GM10266 (cell line): ENCODE measurements around the gene EZH2.

ENCODE experiments used
- DNase-seq: peaks from one replicate; pipeline ENCODE4 v3.0.0; 2012; ENCODE audit errors: extremely low spot score
- TF ChIP-seq, protein P1 (sequence below): IDR thresholded peaks from 2 replicates; pipeline ENCODE4 v1.5.1; 2012; ENCODE audit warnings: mild to moderate bottlenecking, low read depth; ENCODE audit not compliant: control insufficient read depth, insufficient read depth; ENCODE audit errors: missing control alignments

EZH2 gene

DNA sequence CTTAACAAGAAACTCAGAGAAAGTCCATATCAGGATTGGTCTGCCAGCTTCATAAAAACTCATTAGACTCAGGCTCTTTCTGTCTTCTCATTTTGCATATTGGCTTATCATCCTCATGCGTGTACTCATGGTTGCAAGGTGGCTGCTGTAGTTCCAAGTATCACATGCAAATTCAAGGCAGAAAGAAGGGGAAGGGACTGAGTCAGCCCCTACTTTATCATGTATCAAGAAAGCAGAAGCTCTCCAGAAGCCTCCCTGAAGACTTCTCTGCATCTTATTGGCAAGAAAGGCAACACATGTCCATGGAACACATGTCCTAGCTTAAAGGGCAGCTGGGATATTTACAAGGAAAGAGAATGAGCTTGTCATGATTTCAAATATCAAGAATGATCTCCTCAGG is 19.4 kb upstream of the EZH2 start:
- DNase-seq = no peak
- TF ChIP-seq, protein P1, sequence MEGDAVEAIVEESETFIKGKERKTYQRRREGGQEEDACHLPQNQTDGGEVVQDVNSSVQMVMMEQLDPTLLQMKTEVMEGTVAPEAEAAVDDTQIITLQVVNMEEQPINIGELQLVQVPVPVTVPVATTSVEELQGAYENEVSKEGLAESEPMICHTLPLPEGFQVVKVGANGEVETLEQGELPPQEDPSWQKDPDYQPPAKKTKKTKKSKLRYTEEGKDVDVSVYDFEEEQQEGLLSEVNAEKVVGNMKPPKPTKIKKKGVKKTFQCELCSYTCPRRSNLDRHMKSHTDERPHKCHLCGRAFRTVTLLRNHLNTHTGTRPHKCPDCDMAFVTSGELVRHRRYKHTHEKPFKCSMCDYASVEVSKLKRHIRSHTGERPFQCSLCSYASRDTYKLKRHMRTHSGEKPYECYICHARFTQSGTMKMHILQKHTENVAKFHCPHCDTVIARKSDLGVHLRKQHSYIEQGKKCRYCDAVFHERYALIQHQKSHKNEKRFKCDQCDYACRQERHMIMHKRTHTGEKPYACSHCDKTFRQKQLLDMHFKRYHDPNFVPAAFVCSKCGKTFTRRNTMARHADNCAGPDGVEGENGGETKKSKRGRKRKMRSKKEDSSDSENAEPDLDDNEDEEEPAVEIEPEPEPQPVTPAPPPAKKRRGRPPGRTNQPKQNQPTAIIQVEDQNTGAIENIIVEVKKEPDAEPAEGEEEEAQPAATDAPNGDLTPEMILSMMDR = no peak

DNA sequence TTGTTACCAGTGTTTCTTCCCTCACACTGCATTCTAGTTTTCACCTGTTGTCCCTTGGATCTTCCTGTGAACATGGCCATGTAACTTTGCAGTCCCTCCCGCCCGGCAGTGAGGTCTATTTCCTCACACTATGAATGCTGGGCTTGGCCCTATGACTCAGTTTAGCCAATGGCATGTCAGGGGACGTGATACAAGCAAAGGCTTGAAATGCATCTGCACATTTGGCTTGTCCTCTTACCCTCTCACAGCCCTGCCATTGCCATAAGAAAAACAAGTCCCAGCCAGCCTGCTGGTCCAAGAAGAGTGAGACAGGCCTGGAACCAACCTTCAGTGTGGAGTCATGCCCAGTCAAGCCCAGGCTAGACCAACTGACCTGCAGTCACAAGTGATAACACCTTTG is 17.1 kb upstream of the EZH2 start:
- TF ChIP-seq, protein P1 = no peak
- no peak for DNase-seq

DNA sequence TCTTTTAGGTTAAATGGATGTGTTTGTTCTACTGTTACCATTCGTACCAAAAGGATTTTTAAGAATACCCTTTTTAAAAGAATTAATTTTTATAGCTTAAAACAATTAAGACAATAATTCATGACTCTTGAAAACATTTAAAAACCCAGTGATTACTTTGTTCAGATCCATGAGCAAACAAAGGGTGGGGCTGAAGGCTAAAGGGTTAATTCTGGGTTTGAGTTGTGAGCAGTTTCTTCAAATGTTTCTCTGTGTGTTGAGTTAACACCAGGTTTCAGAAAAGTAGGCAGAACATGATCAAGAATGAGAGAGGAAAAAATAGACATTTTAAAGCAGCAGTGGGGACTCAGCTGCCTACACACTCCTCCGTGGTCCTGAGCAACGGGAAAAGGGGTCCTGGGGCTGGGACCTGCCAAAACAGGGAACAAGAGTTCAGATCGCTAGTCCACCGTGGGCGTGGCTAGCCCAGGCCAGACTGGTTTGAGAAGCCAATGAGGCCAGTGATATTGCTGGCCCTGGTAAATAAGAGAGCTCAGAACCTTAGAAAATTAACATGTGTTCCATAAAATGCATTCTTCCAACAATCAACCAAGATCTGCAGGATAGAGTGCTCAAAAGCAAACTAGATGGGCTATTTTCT is 14.9 kb upstream of the EZH2 start:
- TF ChIP-seq, protein P1 = no peak
- DNase-seq = no peak

DNA sequence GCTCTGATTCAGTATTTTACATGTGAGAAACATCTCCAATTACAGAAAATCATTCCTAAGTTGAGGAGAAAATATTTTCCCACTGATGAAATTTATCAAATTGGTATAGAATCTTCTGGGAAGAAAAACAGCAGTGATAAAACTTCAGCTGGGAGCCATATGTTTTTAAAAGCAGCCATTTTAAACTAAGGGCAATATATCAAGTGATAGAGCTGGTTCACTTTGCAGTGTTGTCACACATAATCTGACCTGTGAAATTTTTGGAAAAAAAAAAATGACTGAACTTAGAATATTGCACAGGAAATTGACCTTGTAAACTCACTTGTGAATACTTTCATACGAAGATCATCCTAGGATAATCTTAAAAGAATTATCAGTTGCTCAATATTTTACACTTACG is 10.5 kb upstream of the EZH2 start:
- DNase-seq = no peak
- TF ChIP-seq, protein P1 = no peak

DNA sequence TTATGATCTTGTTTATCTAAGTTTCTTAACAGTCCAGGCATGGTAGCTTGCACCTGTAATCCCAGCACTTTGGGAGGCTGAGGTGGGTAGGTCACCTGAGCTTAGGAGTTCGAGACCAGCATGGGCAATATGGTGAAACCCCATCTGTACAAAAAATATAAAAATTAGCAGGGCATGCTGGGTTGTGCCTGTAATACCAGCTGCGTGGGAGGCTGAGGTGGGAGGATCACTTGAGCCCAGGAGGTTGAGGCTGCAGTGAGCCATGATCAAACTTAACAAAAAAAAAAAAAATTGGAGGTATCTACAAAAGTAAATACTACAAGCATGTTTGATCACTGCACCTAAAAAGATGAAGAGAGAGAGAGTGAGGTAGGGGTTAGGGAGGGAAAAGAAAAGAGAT is 9.0 kb upstream of the EZH2 start:
- TF ChIP-seq, protein P1 = no peak
- no peak for DNase-seq

DNA sequence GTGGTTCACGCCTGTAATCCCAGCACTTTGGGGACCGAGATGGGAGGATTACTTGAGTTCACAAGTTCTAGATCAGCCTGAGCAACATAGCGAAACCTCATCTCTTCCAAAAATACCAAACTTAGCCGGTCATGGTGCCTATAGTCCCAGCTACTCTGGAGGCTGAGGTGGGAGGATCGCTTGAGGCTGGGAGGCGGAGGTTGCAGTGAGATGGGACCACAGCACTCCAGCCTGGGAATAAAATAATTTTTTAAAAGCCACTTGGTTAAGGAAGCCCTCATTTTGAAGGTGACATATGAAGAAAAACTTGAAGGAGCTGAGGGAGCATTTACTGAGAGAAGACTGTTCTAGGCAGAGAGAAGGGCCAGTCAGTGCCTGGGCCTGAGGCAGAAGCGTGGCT is 4.2 kb upstream of the EZH2 start:
- no peak for DNase-seq
- TF ChIP-seq, protein P1 = no peak

DNA sequence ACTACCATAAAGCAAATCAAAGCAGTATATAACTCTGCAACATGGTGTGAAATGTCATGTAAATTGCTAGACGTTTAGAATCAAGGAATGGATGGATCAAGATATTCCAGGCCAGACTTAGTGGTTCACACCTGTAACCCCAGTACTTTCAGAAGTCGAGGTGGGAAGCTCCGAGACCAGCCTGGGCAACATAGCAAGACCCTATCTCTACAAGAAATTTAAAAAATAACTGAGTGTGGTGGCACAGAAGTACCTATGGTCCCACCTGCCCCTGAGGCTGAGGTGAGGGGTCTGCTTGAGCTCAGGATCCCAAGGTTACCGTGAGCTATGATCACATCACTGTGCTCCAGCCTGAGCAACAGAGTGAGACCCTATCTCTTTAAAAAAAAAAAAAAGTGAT is 2.8 kb upstream of the EZH2 start:
- TF ChIP-seq, protein P1 = no peak

More for the DNA sequence above, 2.8 kb upstream of the EZH2 start:
- no peak for DNase-seq
